B cell (primary cell): Measurements from ENCODE around the gene SOHLH2. TPM values are rescaled to one million over a fixed set of nuclear protein-coding genes. Genes with fewer than 3 reads are reported as not detected.

Experiments
- ATAC-seq: fragments of 200-7000 bp; cut with Tn5 transposase; one replicate; pipeline ENCODE4 v1.10.0; 2021; ENCODE audit warnings: low read depth, mild to moderate bottlenecking, moderate number of reproducible peaks, moderate library complexity
- CTCF ChIA-PET: fragments of 350-600 bp; sonication (Branson Sonifier 250); formaldehyde crosslinking; loops from one replicate; lab custom pipeline; 2021; ENCODE audit warnings: antibody characterized with exemption, inconsistent platforms; lab: Charles Lee
- POLR2A ChIA-PET: fragments of 350-600 bp; sonication (Branson Sonifier 250); formaldehyde crosslinking; loops from one replicate; lab custom pipeline; 2021; ENCODE audit warnings: antibody characterized with exemption; lab: Charles Lee
- DNase-seq: peaks from one replicate; pipeline ENCODE4 v3.0.0; 2013
- H2AFZ ChIP-seq: 2 replicates; pipeline ENCODE4 v1.6.1; 2012; ENCODE audit warnings: mild to moderate bottlenecking, low read depth, low read length; ENCODE audit not compliant: insufficient read depth, poor library complexity, severe bottlenecking
- H3K27ac ChIP-seq, 2 donors: 1 replicate in 1 of 2; 2 replicates in 1 of 2; pipeline ENCODE4 v1.5.1; 2012 to 2013; ENCODE audit warnings: low read length in 2 of 2, mild to moderate bottlenecking in 2 of 2, moderate library complexity in 1 of 2
- H3K27me3 ChIP-seq, 4 experiments: fragments of 200-600 bp in 1 of 4; sonication (generic) in 1 of 4; replicated peaks in 1 of 4; 1 replicate in 2 of 4; 2 replicates in 2 of 4; pipeline versions ENCODE4 v1.6.1 to v1.7.0; 2013 to 2016; ENCODE audit warnings: low read length in 3 of 4, mild to moderate bottlenecking in 2 of 4, mixed read lengths in 1 of 4, moderate library complexity in 1 of 4; ENCODE audit not compliant: insufficient read depth in 4 of 4, control insufficient read depth in 3 of 4; ENCODE audit errors: control extremely low read depth in 1 of 4
- H3K36me3 ChIP-seq, 2 experiments: replicated peaks in 1 of 2; 1 replicate in 1 of 2; 2 replicates in 1 of 2; pipeline versions ENCODE4 v1.6.1 to v1.7.1; 2013; ENCODE audit warnings: low read length in 1 of 2; ENCODE audit not compliant: insufficient read depth in 2 of 2, control insufficient read depth in 1 of 2; ENCODE audit errors: control extremely low read depth in 1 of 2, extremely low read depth in 1 of 2
- H3K4me1 ChIP-seq, 2 donors: fragments of 200-600 bp in 1 of 2; sonication (generic) in 1 of 2; 1 replicate in 1 of 2; 2 replicates in 1 of 2; pipeline versions ENCODE4 v1.5.1 to v1.6.1; 2013 to 2017; ENCODE audit warnings: low read length in 2 of 2; ENCODE audit not compliant: control insufficient read depth in 2 of 2, insufficient read depth in 2 of 2
- H3K4me2 ChIP-seq: replicated peaks from 2 replicates; pipeline ENCODE3; 2012; ENCODE audit warnings: mild to moderate bottlenecking, low read depth, low read length; ENCODE audit not compliant: poor library complexity, severe bottlenecking
- H3K4me3 ChIP-seq, 5 experiments: fragments of 200-600 bp in 1 of 5; sonication (generic) in 1 of 5; 1 replicate in 3 of 5; 2 replicates in 2 of 5; pipeline versions ENCODE4 v1.5.1 to v1.7.0; 2011 to 2016; ENCODE audit warnings: low read length in 4 of 5, mild to moderate bottlenecking in 4 of 5, low read depth in 2 of 5, control low read depth in 1 of 5, moderate library complexity in 1 of 5; ENCODE audit not compliant: insufficient read depth in 1 of 5; ENCODE audit errors: control extremely low read depth in 1 of 5, extremely low read depth in 1 of 5
- H3K79me2 ChIP-seq: fragments of 200-600 bp; sonication (generic); one replicate; pipeline ENCODE4 v1.6.0; 2016; ENCODE audit warnings: low read length; ENCODE audit not compliant: control insufficient read depth, insufficient read depth
- H3K9ac ChIP-seq: fragments of 200-600 bp; sonication (generic); 2 replicates; pipeline ENCODE4 v1.6.1; 2017; ENCODE audit warnings: mild to moderate bottlenecking, low read length, moderate library complexity
- H3K9me3 ChIP-seq, 3 donors: one replicate each; pipeline versions ENCODE4 v1.6.1 to v1.7.1; 2013; ENCODE audit warnings: low read length in 2 of 3; ENCODE audit not compliant: control insufficient read depth in 2 of 3, insufficient read depth in 1 of 3; ENCODE audit errors: control extremely low read depth in 1 of 3
- H4K20me1 ChIP-seq: 2 replicates; pipeline ENCODE4 v1.6.0; 2012; ENCODE audit warnings: mild to moderate bottlenecking, low read length; ENCODE audit not compliant: insufficient read depth, control insufficient read depth, poor library complexity, severe bottlenecking
- H3K27ac Mint-ChIP-seq: one replicate; pipeline ENCODE4 v1.8.0; 2021; ENCODE audit warnings: mixed read lengths
- H3K27me3 Mint-ChIP-seq: one replicate; pipeline ENCODE4 v1.8.0; 2021; ENCODE audit warnings: mixed read lengths
- H3K4me1 Mint-ChIP-seq: one replicate; pipeline ENCODE4 v1.8.0; 2021; ENCODE audit warnings: mixed read lengths
- H3K4me3 Mint-ChIP-seq: one replicate; pipeline ENCODE4 v1.8.0; 2021; ENCODE audit warnings: mixed read lengths
- H3K9me3 Mint-ChIP-seq: one replicate; pipeline ENCODE4 v1.8.0; 2022; ENCODE audit warnings: mixed read lengths; ENCODE audit not compliant: insufficient read depth
- CTCF ChIP-seq: fragments of 200-600 bp; IDR thresholded peaks from one replicate; pipeline ENCODE4 v1.8.0; 2022; ENCODE audit warnings: antibody characterized with exemption, mild to moderate bottlenecking
- EZH2 ChIP-seq: IDR thresholded peaks from 2 replicates; pipeline ENCODE4 v1.6.1; 2012; ENCODE audit warnings: borderline replicate concordance, low read depth, mild to moderate bottlenecking, moderate library complexity, low read length; ENCODE audit not compliant: insufficient read depth, poor library complexity, severe bottlenecking
- WGBS: methylation state at CpG from one replicate; pipeline ENCODE4 v1.1.5; 2013; ENCODE audit warnings: missing lambda C conversion rate; ENCODE audit not compliant: insufficient coverage; 5-methylcytosine and 5-hydroxymethylcytosine counted together
- intact Hi-C: fragments of 100-400 bp; cut with micrococcal nuclease; formaldehyde crosslinking; loops from one replicate; pipeline ENCODE4 v1.10.0; 2022
- polyA plus RNA-seq: library from polyadenylated mRNA; depleted of rRNA; stranded (reverse); fragments of >200 nt; gene quantifications from 2 replicates; pipeline ENCODE4 v1.2.3, GENCODE V29; 2012
- total RNA-seq, 2 donors: library from RNA; stranded (reverse); fragments of 120-200 nt in 1 of 2; gene quantifications; 1 replicate in 1 of 2; 2 replicates in 1 of 2; pipeline versions ENCODE4 v1.2.3 to v1.2.4, GENCODE V29; 2013 to 2022

SOHLH2 gene
- total and polyA plus RNA-seq, 2 donors (not counting 1 experiment from before 2014, with no cell fraction given) = not detected

GRCh38 chr13:36210738-36211137, 3.6 kb downstream of the SOHLH2 start:
- Histone ChIP-seq H3K4me2 (no peak overlapping the region), H3K4me1 (no peaks in the 10 kb centered on the region), H2AFZ (no peak overlapping the region), H3K9ac (no peak overlapping the region), H3K4me3 (no peak overlapping the region), H4K20me1 (no peaks in the 10 kb centered on the region), H3K79me2 (no peaks in the 10 kb centered on the region), H3K27ac (no peak overlapping the region), H3K9me3 (peaks cover 0 to 11% (median 0%) of the 10 kb centered on the region in 3 donors), H3K36me3 (no peaks in the 10 kb centered on the region), H3K27me3 (no peaks in the 10 kb centered on the region)
- POLR2A ChIA-PET = no interaction called here
- ATAC-seq = no peak
- TF ChIP-seq CTCF (no peak), EZH2 (no peak)
- CTCF ChIA-PET = no interaction called here
- H3K4me3 Mint-ChIP-seq = no peak overlapping the region
- no peak overlapping the region for H3K27ac Mint-ChIP-seq
- no peaks in the 10 kb centered on the region for H3K4me1 Mint-ChIP-seq
- DNase-seq = no peak
- WGBS = no CpG with 5 or more reads among the region's 4 CpGs
- peaks cover 3% of the 10 kb centered on the region for H3K9me3 Mint-ChIP-seq
- intact Hi-C loops = no loop called here
- H3K27me3 Mint-ChIP-seq = no peaks in the 10 kb centered on the region

- H3K4me3 ChIP-seq = no peak overlapping the region
- H3K79me2 ChIP-seq = no peaks in the 10 kb centered on the region
- H3K36me3 ChIP-seq = no peaks in the 10 kb centered on the region
- no peak for DNase-seq
- Mint-ChIP-seq H3K27me3 (no peaks in the 10 kb centered on the region), H3K9me3 (no peaks in the 10 kb centered on the region), H3K27ac (no peak overlapping the region), H3K4me1 (no peaks in the 10 kb centered on the region), H3K4me3 (no peak overlapping the region)
- no peaks in the 10 kb centered on the region for H3K27me3 ChIP-seq
- TF ChIP-seq CTCF = no peak
- no peak for TF ChIP-seq EZH2
- H3K4me1 ChIP-seq = no peaks in the 10 kb centered on the region
- ATAC-seq = no peak
- no peaks in the 10 kb centered on the region for H3K9me3 ChIP-seq
- no peak overlapping the region for H2AFZ ChIP-seq
- POLR2A ChIA-PET = no interaction called here
- no peak overlapping the region for H3K9ac ChIP-seq
- H3K4me2 ChIP-seq = no peak overlapping the region
- CTCF ChIA-PET = no interaction called here
- WGBS = 80% methylated on average over 1 of the region's 5 CpGs
- intact Hi-C loops = no loop called here
- no peak overlapping the region for H3K27ac ChIP-seq
- no peaks in the 10 kb centered on the region for H4K20me1 ChIP-seq
These were observed 6.7 kb downstream of the SOHLH2 start for GRCh38 chr13:36207672-36208071.
